Dendritic cell treated with granulocyte-macrophage colony-stimulating factor and Interleukin-4, amounts not matched to agents 40 ng/mL and 50 ng/mL, for 4 days (primary cell): ENCODE results near the gene LMAN2L.

Source experiments
- H3K27ac Mint-ChIP-seq: one replicate; pipeline ENCODE4 v1.8.0; 2022; ENCODE audit warnings: mild to moderate bottlenecking, mixed read lengths
- H3K27me3 Mint-ChIP-seq: one replicate; pipeline ENCODE4 v1.8.0; 2022; ENCODE audit warnings: mild to moderate bottlenecking, mixed read lengths
- H3K36me3 Mint-ChIP-seq: one replicate; pipeline ENCODE4 v1.8.0; 2022; ENCODE audit warnings: low read depth, mixed read lengths
- H3K4me1 Mint-ChIP-seq: one replicate; pipeline ENCODE4 v1.8.0; 2022; ENCODE audit warnings: low read depth, mixed read lengths
- H3K4me3 Mint-ChIP-seq: one replicate; pipeline ENCODE4 v1.8.0; 2022; ENCODE audit warnings: mild to moderate bottlenecking, moderate library complexity, mixed read lengths
- H3K9me3 Mint-ChIP-seq: one replicate; pipeline ENCODE4 v1.8.0; 2022; ENCODE audit warnings: mixed read lengths
- intact Hi-C: fragments of 100-400 bp; cut with micrococcal nuclease; formaldehyde crosslinking; loops from one replicate; pipeline ENCODE4 v1.15.0; 2022

Gene LMAN2L

DNA sequence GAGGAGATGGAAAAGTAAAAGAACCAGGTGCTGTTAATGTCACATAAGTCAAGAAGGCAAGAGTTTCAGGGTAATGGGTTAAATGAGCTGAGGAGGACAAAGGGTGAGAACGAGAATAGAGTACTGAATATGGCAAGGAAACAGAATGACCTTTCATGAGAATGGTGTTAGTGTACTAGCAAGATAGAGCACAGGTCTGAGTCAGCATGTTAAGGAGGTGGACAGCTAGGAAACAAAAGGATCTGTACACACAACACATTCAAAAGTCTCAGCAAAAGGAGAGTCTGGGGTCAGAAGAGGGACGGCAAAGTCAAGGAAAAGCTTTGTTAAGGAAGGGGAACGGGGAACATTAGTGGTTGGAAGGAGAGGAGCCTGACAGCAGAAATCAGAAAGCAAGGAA is 28.9 kb downstream of the LMAN2L start:
- intact Hi-C loops = no loop called here
- peaks cover 79% of the 10 kb centered on the region for H3K36me3 Mint-ChIP-seq
- no peaks in the 10 kb centered on the region for H3K9me3 Mint-ChIP-seq
- no peak overlapping the region for H3K4me3 Mint-ChIP-seq
- H3K27me3 Mint-ChIP-seq = no peaks in the 10 kb centered on the region
- H3K4me1 Mint-ChIP-seq = no peaks in the 10 kb centered on the region
- no peak overlapping the region for H3K27ac Mint-ChIP-seq

GRCh38 chr2:96703021-96703751 is 36.7 kb downstream of the LMAN2L start:
- Mint-ChIP-seq H3K4me3 (no peak overlapping the region), H3K4me1 (no peaks in the 10 kb centered on the region), H3K9me3 (no peaks in the 10 kb centered on the region), H3K27ac (no peak overlapping the region), H3K27me3 (no peaks in the 10 kb centered on the region), H3K36me3 (peaks cover 51% of the 10 kb centered on the region)
- intact Hi-C loops = no loop called here

DNA sequence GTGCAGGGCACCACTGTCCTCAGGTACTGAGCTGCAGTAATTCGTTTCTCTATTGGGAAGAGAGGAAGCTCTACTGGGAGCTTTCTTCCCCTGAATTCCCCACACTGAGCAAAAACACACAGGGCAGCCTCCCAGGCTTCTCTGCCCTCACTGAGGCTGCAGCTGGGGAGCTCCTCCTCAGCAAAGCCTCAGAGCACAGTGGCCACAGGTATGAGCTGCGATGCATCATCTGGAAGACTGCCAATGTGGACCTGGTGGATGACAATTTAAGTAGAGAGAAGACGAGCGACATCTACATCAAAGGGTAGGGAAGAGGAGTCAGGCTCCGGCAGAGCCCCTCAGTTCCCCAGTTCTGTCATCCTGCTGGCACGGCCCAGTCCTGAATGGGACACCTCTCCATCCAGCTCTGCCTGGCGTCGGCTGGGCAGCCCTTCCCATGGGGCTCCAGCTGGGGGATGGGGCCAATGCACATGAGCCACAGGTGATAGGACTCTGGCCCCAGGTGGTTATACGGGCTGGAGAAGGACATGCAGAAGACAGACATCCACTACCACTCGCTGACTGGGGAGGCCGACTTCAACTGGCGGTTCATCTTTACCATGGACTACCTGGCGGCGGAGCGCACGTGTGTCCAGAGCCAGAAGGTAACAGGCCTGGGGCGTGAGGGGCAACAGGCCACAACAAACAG is 37.6 kb downstream of the LMAN2L start:
- intact Hi-C loops = no loop called here
- H3K27ac Mint-ChIP-seq = no peak overlapping the region

GRCh38 chr2:96701636-96702035 is 38.2 kb downstream of the LMAN2L start:
- intact Hi-C loops = no loop called here
- no peaks in the 10 kb centered on the region for H3K9me3 Mint-ChIP-seq
- H3K27ac Mint-ChIP-seq = no peak overlapping the region
- H3K4me3 Mint-ChIP-seq = no peak overlapping the region
- H3K27me3 Mint-ChIP-seq = no peaks in the 10 kb centered on the region
- H3K4me1 Mint-ChIP-seq = no peaks in the 10 kb centered on the region
- peaks cover 38% of the 10 kb centered on the region for H3K36me3 Mint-ChIP-seq

More for the DNA sequence above, 37.6 kb downstream of the LMAN2L start:
- H3K27me3 Mint-ChIP-seq = no peaks in the 10 kb centered on the region
- H3K9me3 Mint-ChIP-seq = no peaks in the 10 kb centered on the region
- peaks cover 44% of the 10 kb centered on the region for H3K36me3 Mint-ChIP-seq
- no peaks in the 10 kb centered on the region for H3K4me1 Mint-ChIP-seq
- no peak overlapping the region for H3K4me3 Mint-ChIP-seq

GRCh38 chr2:96700086-96700485 is 39.8 kb downstream of the LMAN2L start:
- intact Hi-C loops = no loop called here
- Mint-ChIP-seq H3K4me3 (no peak overlapping the region), H3K9me3 (no peaks in the 10 kb centered on the region), H3K27me3 (no peaks in the 10 kb centered on the region), H3K27ac (no peak overlapping the region), H3K36me3 (peaks cover 22% of the 10 kb centered on the region), H3K4me1 (no peaks in the 10 kb centered on the region)

DNA sequence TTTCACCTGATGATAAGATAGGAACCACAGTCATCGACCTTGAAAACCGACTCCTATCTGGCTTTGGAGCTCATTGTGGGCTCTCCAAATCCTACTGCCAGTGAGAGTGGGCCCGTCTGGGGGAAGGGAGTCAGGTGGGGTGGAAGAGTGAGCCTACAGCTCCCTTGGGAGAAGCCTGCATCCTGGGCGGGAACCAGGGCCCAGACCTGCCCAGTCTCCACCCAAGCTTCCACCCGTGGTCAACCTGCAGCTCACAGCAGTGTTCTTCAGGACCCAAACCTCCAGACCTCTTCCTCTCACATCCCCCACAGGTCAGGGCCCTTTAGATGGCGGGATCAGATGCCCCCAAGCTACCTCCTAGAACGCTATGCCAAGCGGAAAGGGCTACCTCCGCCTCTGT is 40.2 kb downstream of the LMAN2L start:
- Mint-ChIP-seq H3K9me3 (no peaks in the 10 kb centered on the region), H3K27ac (no peak overlapping the region), H3K4me1 (no peaks in the 10 kb centered on the region), H3K4me3 (no peak overlapping the region), H3K27me3 (no peaks in the 10 kb centered on the region), H3K36me3 (peaks cover 20% of the 10 kb centered on the region)
- intact Hi-C loops = no loop called here

DNA sequence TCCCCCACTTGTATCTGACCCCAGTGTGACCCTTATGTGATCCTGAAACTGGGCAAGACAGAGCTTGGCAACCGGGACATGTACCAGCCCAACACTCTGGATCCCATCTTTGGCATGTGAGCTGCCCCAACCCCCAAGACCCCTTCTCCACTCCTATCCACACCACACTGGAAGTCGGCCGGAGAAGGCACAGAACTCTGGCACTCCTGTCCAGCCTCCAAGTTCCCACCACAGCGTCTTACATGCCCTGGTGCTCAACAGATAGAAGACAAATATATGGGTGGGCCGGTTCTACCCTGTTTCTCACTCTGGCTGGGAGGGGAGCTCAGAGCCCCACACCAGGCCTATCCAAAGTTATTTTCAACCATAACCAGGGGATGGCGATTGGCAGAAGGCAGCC is 40.8 kb downstream of the LMAN2L start:
- H3K36me3 Mint-ChIP-seq = peaks cover 14% of the 10 kb centered on the region
- H3K4me3 Mint-ChIP-seq = no peak overlapping the region
- H3K27me3 Mint-ChIP-seq = no peaks in the 10 kb centered on the region
- intact Hi-C loops = no loop called here
- no peak overlapping the region for H3K27ac Mint-ChIP-seq
- no peaks in the 10 kb centered on the region for H3K4me1 Mint-ChIP-seq
- no peaks in the 10 kb centered on the region for H3K9me3 Mint-ChIP-seq

DNA sequence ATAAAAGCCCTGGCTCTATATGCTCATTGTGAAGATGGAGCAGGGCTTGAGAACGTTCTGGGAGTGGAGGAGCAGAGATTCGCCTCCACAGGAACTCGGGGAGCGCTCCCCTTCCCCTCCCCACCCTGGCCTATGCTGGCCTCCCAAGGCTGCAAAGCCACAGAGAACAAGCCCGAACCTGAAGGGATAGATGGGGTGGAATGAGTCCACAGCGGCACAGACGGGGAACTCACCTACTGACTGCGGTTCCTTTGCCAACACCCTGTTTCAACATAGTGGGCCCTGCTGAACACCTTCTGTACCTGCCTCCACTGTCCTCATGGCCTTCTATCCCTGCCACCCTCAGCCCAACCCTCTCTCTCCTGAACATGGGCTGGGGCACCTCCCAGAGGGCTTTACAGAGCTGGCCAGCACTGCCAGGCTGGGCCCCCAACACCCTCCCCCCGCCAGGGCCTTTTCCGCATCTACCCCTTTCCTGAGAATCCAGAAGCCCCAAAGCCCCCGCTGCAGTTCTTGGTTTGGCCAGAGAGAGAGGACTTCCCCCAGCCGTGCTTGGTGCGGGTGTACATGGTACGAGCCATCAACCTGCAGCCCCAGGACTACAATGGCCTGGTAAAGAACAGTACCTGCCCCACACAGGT is 41.5 kb downstream of the LMAN2L start:
- Mint-ChIP-seq H3K27ac (no peak overlapping the region), H3K36me3 (peaks cover 14% of the 10 kb centered on the region), H3K4me3 (no peak overlapping the region), H3K4me1 (no peaks in the 10 kb centered on the region), H3K9me3 (no peaks in the 10 kb centered on the region), H3K27me3 (no peaks in the 10 kb centered on the region)
- intact Hi-C loops = no loop called here

GRCh38 chr2:96697476-96697875 is 42.4 kb downstream of the LMAN2L start:
- Mint-ChIP-seq H3K4me1 (no peaks in the 10 kb centered on the region), H3K27ac (no peak overlapping the region), H3K9me3 (no peaks in the 10 kb centered on the region), H3K27me3 (no peaks in the 10 kb centered on the region), H3K36me3 (peaks cover 7% of the 10 kb centered on the region), H3K4me3 (no peak overlapping the region)
- intact Hi-C loops = no loop called here

DNA sequence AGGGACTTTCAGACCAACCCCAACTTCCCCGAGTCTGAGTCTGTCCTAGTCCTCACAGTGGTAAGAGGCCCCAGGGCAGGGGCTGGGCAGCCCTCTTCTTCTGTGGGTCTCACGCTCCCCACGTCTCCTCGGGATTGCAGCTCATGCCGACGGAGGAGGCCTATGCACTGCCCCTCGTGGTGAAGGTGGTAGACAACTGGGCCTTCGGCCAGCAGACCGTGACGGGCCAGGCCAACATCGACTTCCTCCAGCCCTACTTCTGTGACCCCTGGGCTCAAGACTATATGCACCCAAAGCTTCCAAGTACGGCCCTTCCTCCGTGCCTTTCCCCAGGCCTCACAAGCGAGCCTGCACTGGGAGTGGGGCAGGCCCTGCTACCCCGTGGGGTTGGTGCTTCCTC is 44.3 kb downstream of the LMAN2L start:
- intact Hi-C loops = no loop called here
- no peak overlapping the region for H3K27ac Mint-ChIP-seq
- no peaks in the 10 kb centered on the region for H3K27me3 Mint-ChIP-seq
- H3K4me1 Mint-ChIP-seq = no peaks in the 10 kb centered on the region
- no peaks in the 10 kb centered on the region for H3K36me3 Mint-ChIP-seq
- H3K9me3 Mint-ChIP-seq = no peaks in the 10 kb centered on the region
- no peak overlapping the region for H3K4me3 Mint-ChIP-seq

DNA sequence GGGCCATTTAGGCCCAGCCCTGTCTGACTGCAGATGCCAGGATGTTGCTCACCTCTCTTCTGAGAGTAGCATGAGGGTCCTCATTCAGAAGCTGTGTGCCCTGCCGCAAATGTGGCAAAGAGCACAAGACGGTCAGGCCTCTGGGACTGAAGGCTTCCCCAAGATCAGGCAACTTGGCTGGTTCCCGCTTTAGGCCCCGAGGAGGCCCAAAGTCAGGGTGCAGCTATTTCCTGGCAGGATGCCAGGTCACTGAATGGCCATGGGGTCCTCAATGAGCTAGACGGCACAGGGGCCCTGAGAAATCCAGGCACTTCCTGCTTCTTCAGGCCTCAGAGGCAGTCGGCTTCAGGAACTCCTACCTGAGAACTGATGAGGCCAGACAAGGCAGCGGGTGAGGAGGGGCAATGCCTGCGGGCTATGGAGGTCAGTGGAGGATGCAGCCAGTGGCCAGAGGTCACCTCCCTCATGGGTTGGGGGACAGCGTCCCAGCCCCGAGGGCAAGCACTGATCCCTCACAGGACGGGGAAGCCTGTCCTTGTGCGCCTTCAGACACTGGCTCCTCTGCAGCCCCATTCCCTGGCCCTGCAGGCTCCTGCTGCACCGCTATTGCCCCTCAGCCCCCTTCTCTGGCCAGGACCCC is 44.9 kb downstream of the LMAN2L start:
- intact Hi-C loops = no loop called here
- no peaks in the 10 kb centered on the region for H3K36me3 Mint-ChIP-seq
- H3K4me1 Mint-ChIP-seq = no peaks in the 10 kb centered on the region
- H3K9me3 Mint-ChIP-seq = no peaks in the 10 kb centered on the region
- no peak overlapping the region for H3K4me3 Mint-ChIP-seq
- H3K27me3 Mint-ChIP-seq = no peaks in the 10 kb centered on the region
- no peak overlapping the region for H3K27ac Mint-ChIP-seq

GRCh38 chr2:96694279-96694678 is 45.6 kb downstream of the LMAN2L start:
- H3K27me3 Mint-ChIP-seq = no peaks in the 10 kb centered on the region
- H3K9me3 Mint-ChIP-seq = no peaks in the 10 kb centered on the region
- H3K36me3 Mint-ChIP-seq = no peaks in the 10 kb centered on the region
- H3K27ac Mint-ChIP-seq = no peak overlapping the region
- intact Hi-C loops = no loop called here
- H3K4me1 Mint-ChIP-seq = no peaks in the 10 kb centered on the region
- no peak overlapping the region for H3K4me3 Mint-ChIP-seq

- Mint-ChIP-seq H3K4me3 (no peak overlapping the region), H3K36me3 (no peaks in the 10 kb centered on the region), H3K9me3 (no peaks in the 10 kb centered on the region), H3K27me3 (no peaks in the 10 kb centered on the region), H3K4me1 (no peaks in the 10 kb centered on the region), H3K27ac (no peak overlapping the region)
- intact Hi-C loops = no loop called here
Observed at GRCh38 chr2:96693286-96694200, 46.3 kb downstream of the LMAN2L start.
